HG02970 (cell line): ENCODE measurements around the gene SARM1.
"Not testable (repeated sequence)": the region's sequence is repeated elsewhere in the genome, so short reads cannot be mapped to it uniquely, and the experiment has no call there.

Experiments
- ATAC-seq: cut with Tn5 transposase; IDR thresholded peaks from one replicate; pipeline ENCODE4 v1.9.1; 2021; ENCODE audit warnings: mild to moderate bottlenecking, moderate library complexity, moderate number of reproducible peaks; ENCODE audit not compliant: unreplicated experiment, low FRiP score

The SARM1 gene

DNA sequence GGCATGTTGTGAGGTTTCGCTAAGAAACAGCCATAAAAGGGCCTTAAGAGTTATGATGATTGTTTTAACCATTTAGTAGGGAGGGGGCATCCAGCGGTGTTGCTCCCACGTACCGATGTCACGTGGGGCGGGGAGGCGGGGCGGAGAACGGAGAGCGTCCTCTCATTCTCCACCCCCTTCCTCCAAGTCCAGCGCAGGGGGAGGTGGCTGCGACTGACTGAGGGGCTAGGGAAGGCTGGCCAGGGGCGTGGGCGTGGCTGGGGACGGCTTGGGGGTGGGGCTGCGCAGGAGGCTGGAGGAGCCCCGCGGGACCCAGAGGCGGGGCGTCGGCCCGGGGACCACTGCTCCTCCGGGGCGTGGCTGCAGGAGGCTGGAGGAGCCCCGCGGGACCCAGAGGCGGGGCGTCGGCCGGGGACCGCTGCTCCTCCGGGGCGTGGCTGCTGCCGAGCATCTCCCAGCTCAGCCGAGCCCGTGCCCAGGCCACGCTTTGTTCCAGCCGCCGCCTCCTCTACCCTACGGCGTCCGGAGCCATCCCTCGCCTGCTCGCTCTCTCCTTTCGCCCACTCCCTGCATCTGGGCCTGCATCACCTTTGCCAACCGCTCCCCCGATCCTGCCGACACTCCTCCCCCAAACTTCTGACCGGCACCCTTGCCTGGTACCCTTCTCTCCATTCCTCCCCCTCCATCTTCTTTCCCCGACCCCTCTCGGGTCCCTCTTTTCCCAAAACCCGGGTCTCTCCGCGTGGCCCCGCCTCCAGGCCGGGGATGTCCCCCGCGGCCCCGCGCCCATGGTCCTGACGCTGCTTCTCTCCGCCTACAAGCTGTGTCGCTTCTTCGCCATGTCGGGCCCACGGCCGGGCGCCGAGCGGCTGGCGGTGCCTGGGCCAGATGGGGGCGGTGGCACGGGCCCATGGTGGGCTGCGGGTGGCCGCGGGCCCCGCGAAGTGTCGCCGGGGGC lies at the start of gene SARM1:
TSS of gene SARM1 (plus strand) at position 450 of the 958 bp plus-strand sequence. CDS start at position 789, 339 bp downstream.
- peak; percentile 82 for ATAC-seq

DNA sequence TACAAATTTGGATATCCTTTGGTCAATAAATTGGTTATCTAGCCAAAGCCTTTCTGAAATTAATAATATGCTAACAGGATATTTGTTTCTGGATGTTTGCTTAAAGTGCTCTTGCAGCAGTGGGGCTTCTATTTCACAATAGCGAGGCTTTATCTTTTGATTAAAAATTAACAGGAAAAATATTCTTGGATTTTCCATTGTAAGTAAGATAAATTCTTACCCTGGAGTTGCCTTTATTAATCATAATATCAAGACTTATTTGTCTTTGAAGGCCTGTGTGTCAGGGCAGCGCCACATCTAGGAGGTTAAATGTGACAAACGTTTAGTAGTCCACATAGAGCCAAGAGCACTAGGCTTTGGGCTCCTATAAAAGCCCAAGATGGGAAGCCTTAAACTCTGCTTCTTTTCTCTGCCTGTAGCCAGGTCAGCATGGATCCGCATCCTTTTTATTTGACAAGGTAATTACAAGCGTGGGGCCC lies 47.2 kb upstream of the SARM1 start:
- ATAC-seq, result no peak

DNA sequence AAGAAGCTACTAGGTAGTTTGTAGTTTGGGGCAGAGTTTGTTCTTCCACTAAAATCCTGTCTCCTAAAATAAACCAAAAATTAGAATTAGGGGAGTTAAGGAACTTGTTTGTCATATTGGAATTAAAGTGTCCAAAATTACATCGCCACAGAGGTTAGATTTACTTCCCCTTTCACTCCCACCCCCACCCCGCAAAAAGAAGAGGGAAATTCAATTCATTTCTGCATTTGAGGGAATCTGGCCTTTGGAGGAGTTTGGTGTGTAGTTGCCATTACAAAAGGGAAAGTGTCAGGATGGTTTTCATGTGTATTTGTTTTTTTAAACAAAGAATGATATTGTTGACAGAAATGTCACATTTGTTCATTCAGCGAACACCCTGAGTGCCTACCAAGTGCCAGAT lies 46.7 kb upstream of the SARM1 start:
- ATAC-seq, result no peak

DNA sequence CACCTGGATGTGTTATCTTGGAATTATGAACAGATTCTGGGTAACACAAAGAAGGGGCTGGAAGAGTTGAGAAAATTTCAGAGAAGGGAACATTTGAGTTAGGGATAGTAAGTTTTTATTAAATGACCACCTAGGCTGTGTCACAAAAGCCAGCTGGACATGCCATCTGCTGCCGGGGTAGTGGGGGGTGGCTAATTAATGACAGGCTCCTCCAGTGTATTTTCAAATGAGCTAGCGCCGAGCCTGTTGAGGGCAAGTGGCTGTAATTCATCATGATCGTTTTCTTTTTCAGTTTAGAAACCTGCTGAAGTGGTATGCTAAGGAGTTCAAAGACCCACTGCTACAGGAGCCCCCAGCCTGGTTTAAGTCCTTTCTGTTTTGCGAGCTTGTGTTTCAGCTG lies 46.3 kb upstream of the SARM1 start:
- no peak for ATAC-seq

DNA sequence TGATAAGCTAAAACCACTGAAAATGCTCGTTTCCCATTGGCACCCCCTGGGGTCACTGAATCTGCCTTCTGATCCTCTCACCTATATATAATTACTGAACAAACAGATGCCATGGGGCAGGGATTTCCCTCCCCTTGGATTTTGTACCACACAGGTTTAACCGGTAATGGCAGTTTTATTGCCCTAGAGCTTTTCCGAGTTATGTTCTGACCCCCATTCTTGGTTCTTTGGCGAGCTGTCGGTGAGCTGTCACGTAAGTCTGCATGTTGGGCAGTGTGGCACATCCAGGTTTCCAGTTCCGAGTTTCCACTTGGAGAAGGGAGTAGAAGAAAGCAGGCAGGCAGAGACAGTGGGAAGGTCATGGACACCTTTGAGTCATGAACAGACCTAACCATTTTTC lies 45.4 kb upstream of the SARM1 start:
- ATAC-seq, result no peak

- no peak for ATAC-seq
These were observed 44.4 kb upstream of the SARM1 start for GRCh38 chr17:28327031-28327607.

DNA sequence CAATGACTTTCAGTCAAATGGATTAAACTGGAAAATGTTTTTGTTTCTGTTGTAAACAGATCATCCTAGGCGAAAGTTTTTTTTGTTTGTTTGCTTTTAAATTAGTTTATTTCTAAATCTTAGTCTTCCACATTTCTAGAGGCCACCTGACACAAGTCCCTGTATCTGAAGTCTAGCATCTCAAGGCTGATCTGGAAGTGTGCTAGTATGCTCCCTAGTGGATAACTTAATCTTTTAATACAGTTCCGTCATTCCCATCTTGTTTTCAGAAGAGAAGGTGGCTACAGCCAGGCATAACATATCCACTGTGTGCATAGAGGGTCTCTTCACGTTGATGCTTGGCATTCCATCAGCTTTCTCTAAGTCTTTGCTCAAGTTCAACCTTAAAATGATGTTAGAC lies 43.8 kb upstream of the SARM1 start:
- ATAC-seq, result no peak

DNA sequence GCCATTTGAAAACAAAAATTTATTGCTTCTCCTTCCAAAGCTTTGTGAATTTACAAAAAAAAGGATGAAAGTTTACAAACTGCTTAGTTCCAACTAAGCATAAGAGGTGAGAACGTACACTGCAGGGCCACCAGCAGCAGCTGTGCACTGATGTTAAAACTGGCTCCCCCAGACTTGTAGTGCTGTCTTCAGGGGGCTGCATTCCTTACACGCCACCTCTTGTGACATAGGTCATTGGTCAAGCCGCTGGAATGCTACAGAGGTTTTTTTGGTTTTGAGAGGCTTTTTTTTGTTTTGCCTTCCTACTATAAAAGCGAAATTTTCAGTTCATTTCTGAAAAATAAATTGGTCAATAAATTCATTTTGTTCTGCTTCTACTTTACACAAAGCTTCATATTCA lies 43.2 kb upstream of the SARM1 start:
- ATAC-seq, result no peak

GRCh38 chr17:28330671-28331070 lies 40.8 kb upstream of the SARM1 start:
- ATAC-seq, result no peak

GRCh38 chr17:28331891-28332420 lies 39.5 kb upstream of the SARM1 start:
- no peak for ATAC-seq

- ATAC-seq, result no peak
These were observed 38.3 kb upstream of the SARM1 start for GRCh38 chr17:28333083-28333746.

DNA sequence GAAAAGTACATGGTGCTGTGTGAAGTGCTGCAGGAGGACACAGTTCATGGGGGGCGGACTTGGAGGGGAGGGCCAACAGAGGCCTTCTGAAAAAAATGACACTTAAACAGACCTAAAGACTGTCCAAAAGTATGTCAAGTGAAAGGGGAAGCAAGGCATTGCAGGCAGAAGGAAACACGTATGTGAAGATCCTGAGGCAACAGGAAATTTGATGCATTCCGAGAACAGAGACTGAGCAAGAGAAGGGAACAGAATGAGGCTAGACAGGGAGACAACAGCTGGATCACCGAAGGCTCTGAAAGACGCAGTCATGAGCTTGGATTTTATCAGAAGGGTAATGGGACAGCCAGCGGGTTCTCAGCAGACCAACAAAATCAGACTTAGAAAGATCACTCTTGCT lies 37.3 kb upstream of the SARM1 start:
- no peak for ATAC-seq

- no peak for ATAC-seq
These were observed 36.8 kb upstream of the SARM1 start for GRCh38 chr17:28334666-28335200.

DNA sequence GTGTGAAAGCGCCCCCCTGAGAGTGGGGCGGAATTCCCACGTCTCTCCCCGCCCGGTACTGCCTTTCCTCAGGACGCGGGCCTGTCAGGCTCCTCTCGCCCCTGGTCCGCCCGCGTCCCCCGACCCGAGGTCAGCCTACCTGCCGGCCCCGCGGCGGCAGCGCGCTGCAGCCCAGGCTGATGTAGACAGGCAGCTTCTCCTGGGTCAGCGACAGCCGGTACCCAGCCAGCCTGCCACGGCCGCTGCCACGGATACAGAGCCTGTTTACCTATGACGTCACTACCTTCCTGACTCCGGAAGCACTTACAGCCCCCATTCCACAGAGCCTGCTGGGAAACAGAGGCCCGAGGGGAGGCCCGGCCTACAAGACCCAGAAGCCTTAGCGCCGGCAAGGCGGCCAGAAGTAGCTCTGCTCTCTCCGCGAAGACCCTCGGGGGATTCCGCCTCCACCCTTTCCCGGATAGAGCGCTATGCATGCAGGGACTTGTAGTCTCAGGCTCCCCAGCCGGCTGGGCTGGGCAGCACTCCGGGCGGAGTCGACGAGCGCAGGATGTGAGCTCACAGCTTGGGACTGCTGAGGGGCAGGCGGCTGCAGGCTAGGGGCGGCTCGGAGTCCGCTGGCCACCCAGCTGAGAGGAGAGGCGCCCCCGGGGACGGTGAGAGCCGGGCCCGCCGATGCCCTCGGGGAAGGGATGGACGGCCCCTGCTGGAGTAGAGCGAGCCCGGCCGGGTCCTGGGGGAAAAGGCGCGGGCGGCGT lies 36.1 kb upstream of the SARM1 start, which contains the start of the genes IFT20 and TNFAIP1:
TSS of gene IFT20 (minus strand) at position 272 of the 758 bp plus-strand sequence. CDS start 3,487 bp downstream, outside the sequence.
TSS of gene TNFAIP1 (plus strand) at position 561 of the 758 bp plus-strand sequence. CDS start 3,761 bp downstream, outside the sequence.
- ATAC-seq, result peak; percentile 96

- no peak for ATAC-seq
These were observed 35.3 kb upstream of the SARM1 start for GRCh38 chr17:28335959-28336871.

- no peak for ATAC-seq
These were observed 33.3 kb upstream of the SARM1 start for GRCh38 chr17:28338056-28338768.

GRCh38 chr17:28338769-28339212 lies 32.7 kb upstream of the SARM1 start:
- not testable (repeated sequence) for ATAC-seq

- no peak for ATAC-seq
These were observed 32.1 kb upstream of the SARM1 start for GRCh38 chr17:28339431-28339830.
